Memory B cell (primary cell): ENCODE data around the gene EMC10.
A peak's percentile ranks its signal among the peaks of the same experiment; 100 is the strongest.
"Not testable (repeated sequence)": the region's sequence is repeated elsewhere in the genome, so short reads cannot be mapped to it uniquely, and the experiment has no call there.

Experiments
- ATAC-seq: fragments of 150-1000 bp; cut with Tn5 transposase; 2 replicates; pipeline ENCODE4 v1.10.0; 2021; ENCODE audit warnings: low read depth, mild to moderate bottlenecking, moderate library complexity
- DNase-seq, 2 donors: peaks; one replicate each; pipeline ENCODE4 v3.0.0; 2022; ENCODE audit warnings: low spot score in 2 of 2
- H3K27ac Mint-ChIP-seq: one replicate; pipeline ENCODE4 v1.8.0; 2022; ENCODE audit warnings: mild to moderate bottlenecking, moderate library complexity, mixed read lengths
- H3K27me3 Mint-ChIP-seq: one replicate; pipeline ENCODE4 v1.8.0; 2022; ENCODE audit warnings: mixed read lengths
- H3K36me3 Mint-ChIP-seq: one replicate; pipeline ENCODE4 v1.8.0; 2022; ENCODE audit warnings: mild to moderate bottlenecking, mixed read lengths
- H3K4me1 Mint-ChIP-seq: one replicate; pipeline ENCODE4 v1.8.0; 2022; ENCODE audit warnings: mixed read lengths
- H3K4me3 Mint-ChIP-seq: one replicate; pipeline ENCODE4 v1.8.0; 2022; ENCODE audit warnings: mild to moderate bottlenecking, moderate library complexity, mixed read lengths
- H3K9me3 Mint-ChIP-seq: one replicate; pipeline ENCODE4 v1.8.0; 2022; ENCODE audit warnings: mixed read lengths

The EMC10 gene

GRCh38 chr19:50437862-50438449 lies 38.4 kb upstream of the EMC10 start:
- Mint-ChIP-seq H3K27me3 (no peaks in the 10 kb centered on the region), H3K36me3 (no peaks in the 10 kb centered on the region), H3K27ac (no peak overlapping the region), H3K9me3 (peaks cover 3% of the 10 kb centered on the region), H3K4me3 (no peak overlapping the region), H3K4me1 (peaks cover 29% of the 10 kb centered on the region)
- DNase-seq: no peak
- no peak for ATAC-seq

- not testable (repeated sequence) for H3K4me3 Mint-ChIP-seq, DNase-seq, H3K9me3 Mint-ChIP-seq, H3K36me3 Mint-ChIP-seq, ATAC-seq, H3K27me3 Mint-ChIP-seq, H3K27ac Mint-ChIP-seq
- peaks cover 25% of the 10 kb centered on the region for H3K4me1 Mint-ChIP-seq
Observed at GRCh38 chr19:50439130-50439529, 37.2 kb upstream of the EMC10 start.

- DNase-seq (no peak), ATAC-seq (no peak)
- Mint-ChIP-seq H3K9me3 (peaks cover 4% of the 10 kb centered on the region), H3K4me1 (peaks cover 7% of the 10 kb centered on the region), H3K27me3 (peaks cover 4% of the 10 kb centered on the region), H3K4me3 (no peak overlapping the region), H3K27ac (no peak overlapping the region), H3K36me3 (no peaks in the 10 kb centered on the region)
Observed at GRCh38 chr19:50444059-50444458, 32.2 kb upstream of the EMC10 start.

GRCh38 chr19:50447053-50447452 lies 29.3 kb upstream of the EMC10 start:
- no peak overlapping the region for H3K4me3 Mint-ChIP-seq
- no peak overlapping the region for H3K27ac Mint-ChIP-seq
- H3K4me1 Mint-ChIP-seq: peaks cover 5% of the 10 kb centered on the region
- ATAC-seq: no peak
- H3K27me3 Mint-ChIP-seq: peaks cover 4% of the 10 kb centered on the region
- DNase-seq: no peak
- H3K36me3 Mint-ChIP-seq: no peaks in the 10 kb centered on the region
- peaks cover 4% of the 10 kb centered on the region for H3K9me3 Mint-ChIP-seq

DNA sequence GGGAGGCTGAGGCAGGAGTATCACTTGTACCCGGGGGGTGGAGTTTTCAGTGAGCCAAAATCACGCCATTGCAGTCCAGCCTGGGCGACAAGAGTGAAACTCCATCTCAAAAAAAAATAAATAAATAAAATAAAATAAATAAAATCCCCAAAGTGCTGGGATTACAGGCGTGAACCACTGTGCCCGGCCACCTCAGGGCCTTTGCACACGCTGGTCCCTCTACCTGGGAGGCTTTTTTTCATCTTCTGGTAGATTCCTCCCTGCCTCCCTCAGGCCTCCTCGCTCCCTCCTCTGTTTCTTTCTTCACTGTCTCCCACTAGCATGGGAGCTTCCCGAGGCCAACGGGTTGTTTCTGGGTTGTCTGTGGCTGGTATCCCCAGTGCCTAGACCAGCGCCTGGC lies 28.6 kb upstream of the EMC10 start:
- Mint-ChIP-seq H3K36me3 (no peaks in the 10 kb centered on the region), H3K27me3 (peaks cover 4% of the 10 kb centered on the region), H3K4me1 (peaks cover 5% of the 10 kb centered on the region), H3K4me3 (no peak overlapping the region), H3K27ac (no peak overlapping the region), H3K9me3 (peaks cover 4% of the 10 kb centered on the region)
- ATAC-seq: no peak
- DNase-seq: no peak

DNA sequence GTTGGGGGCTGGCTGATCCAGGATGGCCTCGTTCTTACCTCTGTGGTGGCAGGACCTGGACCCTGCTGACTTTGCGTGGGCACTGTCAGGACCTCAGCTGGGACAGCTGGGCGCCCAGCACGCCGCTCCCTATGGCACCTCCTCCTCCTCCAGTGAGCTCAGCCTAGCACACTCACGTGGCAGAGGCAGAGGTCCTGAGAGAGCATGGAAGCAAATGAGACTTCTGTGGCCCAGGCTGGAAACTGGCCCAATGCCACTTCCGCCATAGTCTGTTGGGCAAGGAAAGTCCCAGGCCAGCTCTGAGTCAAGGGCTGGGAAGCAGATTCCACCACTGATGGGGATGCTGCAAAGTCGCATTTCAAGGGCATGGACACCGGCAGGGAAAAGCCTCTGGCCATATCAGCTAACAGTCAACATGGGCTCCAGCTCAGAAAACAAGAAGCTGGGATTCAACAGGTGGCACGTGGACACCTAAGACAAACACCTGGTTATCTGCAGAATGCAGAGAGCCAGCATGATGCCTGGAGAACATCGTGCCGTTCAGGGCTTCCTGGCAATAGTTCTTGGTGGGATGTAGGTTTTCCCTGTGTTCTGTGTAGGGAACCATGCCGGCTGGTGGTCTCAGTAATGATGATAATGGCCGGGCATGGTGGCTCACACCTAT lies 26.9 kb upstream of the EMC10 start:
- H3K36me3 Mint-ChIP-seq: no peaks in the 10 kb centered on the region

GRCh38 chr19:50450369-50451222 lies 25.7 kb upstream of the EMC10 start:
- ATAC-seq (no peak), DNase-seq (no peak)
- Mint-ChIP-seq H3K36me3 (no peaks in the 10 kb centered on the region), H3K27me3 (no peaks in the 10 kb centered on the region), H3K9me3 (no peaks in the 10 kb centered on the region), H3K4me3 (no peak overlapping the region), H3K27ac (no peak overlapping the region), H3K4me1 (no peaks in the 10 kb centered on the region)

More for the DNA sequence above, 26.9 kb upstream of the EMC10 start:
- no peaks in the 10 kb centered on the region for H3K4me1 Mint-ChIP-seq
- no peak overlapping the region for H3K27ac Mint-ChIP-seq
- H3K27me3 Mint-ChIP-seq: peaks cover under 1% of the 10 kb centered on the region
- ATAC-seq (no peak), DNase-seq (no peak)
- no peak overlapping the region for H3K4me3 Mint-ChIP-seq
- H3K9me3 Mint-ChIP-seq: no peaks in the 10 kb centered on the region

- Mint-ChIP-seq H3K4me1 (peaks cover 3% of the 10 kb centered on the region), H3K36me3 (no peaks in the 10 kb centered on the region), H3K27me3 (no peaks in the 10 kb centered on the region), H3K27ac (no peak overlapping the region), H3K9me3 (peaks cover 2% of the 10 kb centered on the region), H3K4me3 (no peak overlapping the region)
- DNase-seq: no peak
- no peak for ATAC-seq
Observed at GRCh38 chr19:50451223-50451534, 25.1 kb upstream of the EMC10 start.

DNA sequence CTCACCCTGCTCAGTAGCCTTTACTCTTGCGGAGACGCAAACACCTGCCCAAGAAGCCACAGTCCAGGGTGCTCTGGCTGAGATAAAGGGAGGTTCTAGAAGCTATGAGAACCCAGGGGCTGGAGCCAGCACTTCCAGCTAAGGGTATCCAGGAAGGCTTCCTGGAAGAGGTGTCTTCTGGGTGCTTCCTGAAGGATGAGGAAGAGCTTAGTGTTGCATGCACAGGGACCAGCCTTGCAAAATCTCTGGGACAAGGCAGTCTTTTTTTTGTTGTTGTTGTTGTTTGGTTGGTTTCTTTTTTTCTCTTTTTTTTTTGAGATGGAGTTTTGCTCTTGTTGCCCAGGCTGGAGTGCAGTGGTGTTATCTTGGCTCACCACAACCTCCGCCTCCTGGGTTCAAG lies 23.1 kb upstream of the EMC10 start:
- H3K36me3 Mint-ChIP-seq: no peaks in the 10 kb centered on the region
- H3K27me3 Mint-ChIP-seq: no peaks in the 10 kb centered on the region
- ATAC-seq (no peak), DNase-seq (no peak)
- H3K9me3 Mint-ChIP-seq: peaks cover 2% of the 10 kb centered on the region
- peaks cover 3% of the 10 kb centered on the region for H3K4me1 Mint-ChIP-seq
- no peak overlapping the region for H3K4me3 Mint-ChIP-seq
- H3K27ac Mint-ChIP-seq: no peak overlapping the region

GRCh38 chr19:50455992-50456391 lies 20.3 kb upstream of the EMC10 start:
- H3K27ac Mint-ChIP-seq: no peak overlapping the region
- H3K36me3 Mint-ChIP-seq: no peaks in the 10 kb centered on the region
- H3K4me3 Mint-ChIP-seq: no peak overlapping the region

GRCh38 chr19:50457300-50457699 lies 19.0 kb upstream of the EMC10 start:
- no peaks in the 10 kb centered on the region for H3K27me3 Mint-ChIP-seq
- no peak for ATAC-seq

More at GRCh38 chr19:50455992-50456391, 20.3 kb upstream of the EMC10 start:
- Mint-ChIP-seq H3K4me1 (peaks cover 15% of the 10 kb centered on the region), H3K9me3 (peaks cover 2% of the 10 kb centered on the region), H3K27me3 (no peaks in the 10 kb centered on the region)
- DNase-seq: no peak
- ATAC-seq: no peak

GRCh38 chr19:50458396-50459066 lies 17.8 kb upstream of the EMC10 start:
- no peak for DNase-seq
- ATAC-seq: no peak

More at GRCh38 chr19:50457300-50457699, 19.0 kb upstream of the EMC10 start:
- H3K36me3 Mint-ChIP-seq: no peaks in the 10 kb centered on the region
- no peak for DNase-seq
- H3K4me3 Mint-ChIP-seq: no peak overlapping the region
- no peak overlapping the region for H3K27ac Mint-ChIP-seq
- peaks cover 2% of the 10 kb centered on the region for H3K9me3 Mint-ChIP-seq
- H3K4me1 Mint-ChIP-seq: peaks cover 19% of the 10 kb centered on the region

GRCh38 chr19:50459067-50459456 lies 17.2 kb upstream of the EMC10 start:
- H3K4me3 Mint-ChIP-seq: no peak overlapping the region
- H3K9me3 Mint-ChIP-seq: peaks cover 2% of the 10 kb centered on the region
- no peaks in the 10 kb centered on the region for H3K36me3 Mint-ChIP-seq
- ATAC-seq: no peak
- H3K27me3 Mint-ChIP-seq: no peaks in the 10 kb centered on the region
- peaks cover 19% of the 10 kb centered on the region for H3K4me1 Mint-ChIP-seq
- H3K27ac Mint-ChIP-seq: no peak overlapping the region
- DNase-seq: no peak

More at GRCh38 chr19:50458396-50459066, 17.8 kb upstream of the EMC10 start:
- Mint-ChIP-seq H3K36me3 (no peaks in the 10 kb centered on the region), H3K27ac (no peak overlapping the region), H3K4me3 (no peak overlapping the region), H3K4me1 (peaks cover 19% of the 10 kb centered on the region), H3K27me3 (no peaks in the 10 kb centered on the region), H3K9me3 (peaks cover 2% of the 10 kb centered on the region)

- Mint-ChIP-seq H3K27ac (peak overlapping the region; percentile 97), H3K27me3 (no peaks in the 10 kb centered on the region), H3K9me3 (peaks cover 2% of the 10 kb centered on the region), H3K4me1 (peaks cover 19% of the 10 kb centered on the region), H3K4me3 (peak overlapping the region; percentile 60), H3K36me3 (no peaks in the 10 kb centered on the region)
- ATAC-seq (no peak), DNase-seq (no peak)
Observed at GRCh38 chr19:50459638-50460037, 16.7 kb upstream of the EMC10 start.
